Neural crest cell (in vitro differentiated cells): ENCODE data around the gene FAM3A. TPM values are rescaled to one million over a fixed set of nuclear protein-coding genes. Genes with fewer than 3 reads are reported as not detected.
A peak's percentile ranks its signal among the peaks of the same experiment; 100 is the strongest.

Experiments
- DNase-seq: peaks from one replicate; pipeline ENCODE4 v3.0.0; 2021; ENCODE audit warnings: low read depth, mixed read lengths, low spot score
- H3K27ac Mint-ChIP-seq: one replicate; pipeline ENCODE4 v1.8.0; 2021; ENCODE audit warnings: mild to moderate bottlenecking, mixed read lengths; ENCODE audit not compliant: unreplicated experiment
- H3K27me3 Mint-ChIP-seq: 2 replicates; pipeline ENCODE4 v1.8.0; 2021; ENCODE audit warnings: low read depth, mild to moderate bottlenecking, mixed read lengths
- H3K36me3 Mint-ChIP-seq: 2 replicates; pipeline ENCODE4 v1.8.0; 2021; ENCODE audit warnings: low read depth, mild to moderate bottlenecking, mixed read lengths
- H3K4me1 Mint-ChIP-seq: 2 replicates; pipeline ENCODE4 v1.8.0; 2021; ENCODE audit warnings: mixed read lengths
- H3K4me3 Mint-ChIP-seq: one replicate; pipeline ENCODE4 v1.8.0; 2021; ENCODE audit warnings: mild to moderate bottlenecking, mixed read lengths
- H3K9me3 Mint-ChIP-seq: 2 replicates; pipeline ENCODE4 v1.8.0; 2021; ENCODE audit warnings: mixed read lengths
- total RNA-seq: library from RNA; stranded (reverse); gene quantifications from 2 replicates; pipeline ENCODE4 v1.2.1, GENCODE V29; 2021
- TF ChIP-seq, protein P1 (sequence below): fragments of 200-600 bp; sonication (generic); conservative IDR thresholded peaks from 2 replicates; pipeline ENCODE4 v1.5.0; 2021; ENCODE audit warnings: antibody characterized with exemption, mild to moderate bottlenecking

Gene FAM3A
- total RNA-seq, 1 donor from 2014 or later: 25.8 TPM

- Mint-ChIP-seq H3K9me3 (no peaks in the 10 kb centered on the region), H3K27me3 (no peaks in the 10 kb centered on the region), H3K4me3 (peak overlapping the region; percentile 76), H3K27ac (peak overlapping the region; percentile 19), H3K36me3 (peaks cover 5% of the 10 kb centered on the region), H3K4me1 (peaks cover 30% of the 10 kb centered on the region)
- no peak for DNase-seq
- TF ChIP-seq, protein P1, sequence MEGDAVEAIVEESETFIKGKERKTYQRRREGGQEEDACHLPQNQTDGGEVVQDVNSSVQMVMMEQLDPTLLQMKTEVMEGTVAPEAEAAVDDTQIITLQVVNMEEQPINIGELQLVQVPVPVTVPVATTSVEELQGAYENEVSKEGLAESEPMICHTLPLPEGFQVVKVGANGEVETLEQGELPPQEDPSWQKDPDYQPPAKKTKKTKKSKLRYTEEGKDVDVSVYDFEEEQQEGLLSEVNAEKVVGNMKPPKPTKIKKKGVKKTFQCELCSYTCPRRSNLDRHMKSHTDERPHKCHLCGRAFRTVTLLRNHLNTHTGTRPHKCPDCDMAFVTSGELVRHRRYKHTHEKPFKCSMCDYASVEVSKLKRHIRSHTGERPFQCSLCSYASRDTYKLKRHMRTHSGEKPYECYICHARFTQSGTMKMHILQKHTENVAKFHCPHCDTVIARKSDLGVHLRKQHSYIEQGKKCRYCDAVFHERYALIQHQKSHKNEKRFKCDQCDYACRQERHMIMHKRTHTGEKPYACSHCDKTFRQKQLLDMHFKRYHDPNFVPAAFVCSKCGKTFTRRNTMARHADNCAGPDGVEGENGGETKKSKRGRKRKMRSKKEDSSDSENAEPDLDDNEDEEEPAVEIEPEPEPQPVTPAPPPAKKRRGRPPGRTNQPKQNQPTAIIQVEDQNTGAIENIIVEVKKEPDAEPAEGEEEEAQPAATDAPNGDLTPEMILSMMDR: no peak
Observed at GRCh38 chrX:154515090-154515965, 704 bp downstream of the FAM3A start.

DNA sequence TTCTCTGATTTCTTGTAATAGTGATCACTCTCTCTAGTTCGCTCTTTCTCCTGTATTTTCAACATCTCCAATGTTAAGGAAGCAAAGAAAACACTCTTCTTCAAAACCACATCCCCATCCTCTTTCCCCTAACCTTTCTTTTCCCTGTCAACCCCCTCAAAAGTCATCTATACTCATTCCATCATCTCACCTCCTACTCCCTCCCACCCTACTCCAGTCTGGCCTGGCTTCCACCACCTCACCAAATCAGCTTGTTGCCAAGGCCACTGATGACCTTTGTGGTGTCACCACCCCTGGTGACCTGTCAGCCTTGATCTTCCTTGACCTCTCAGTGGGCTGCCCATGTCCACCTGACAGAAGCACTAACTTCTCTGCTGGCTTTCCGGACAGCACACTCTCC lies 2.3 kb downstream of the FAM3A start:
- DNase-seq: no peak
- Mint-ChIP-seq H3K36me3 (peaks cover 15% of the 10 kb centered on the region), H3K4me1 (peaks cover 30% of the 10 kb centered on the region), H3K27me3 (no peaks in the 10 kb centered on the region), H3K27ac (no peak overlapping the region), H3K4me3 (peak overlapping the region; percentile 72), H3K9me3 (peaks cover 3% of the 10 kb centered on the region)
- TF ChIP-seq, protein P1: no peak

- Mint-ChIP-seq H3K27ac (no peak overlapping the region), H3K4me3 (no peak overlapping the region), H3K27me3 (no peaks in the 10 kb centered on the region), H3K4me1 (peaks cover 28% of the 10 kb centered on the region), H3K36me3 (peaks cover 19% of the 10 kb centered on the region), H3K9me3 (peaks cover 5% of the 10 kb centered on the region)
- DNase-seq: no peak
- TF ChIP-seq, protein P1: no peak
Observed at GRCh38 chrX:154512879-154513553, 3.0 kb downstream of the FAM3A start.

GRCh38 chrX:154511761-154512160 lies 4.3 kb downstream of the FAM3A start:
- Mint-ChIP-seq H3K4me3 (no peak overlapping the region), H3K27me3 (no peaks in the 10 kb centered on the region), H3K4me1 (peaks cover 18% of the 10 kb centered on the region), H3K27ac (no peak overlapping the region), H3K9me3 (peaks cover 5% of the 10 kb centered on the region), H3K36me3 (peaks cover 19% of the 10 kb centered on the region)
- no peak for DNase-seq
- TF ChIP-seq, protein P1: no peak

DNA sequence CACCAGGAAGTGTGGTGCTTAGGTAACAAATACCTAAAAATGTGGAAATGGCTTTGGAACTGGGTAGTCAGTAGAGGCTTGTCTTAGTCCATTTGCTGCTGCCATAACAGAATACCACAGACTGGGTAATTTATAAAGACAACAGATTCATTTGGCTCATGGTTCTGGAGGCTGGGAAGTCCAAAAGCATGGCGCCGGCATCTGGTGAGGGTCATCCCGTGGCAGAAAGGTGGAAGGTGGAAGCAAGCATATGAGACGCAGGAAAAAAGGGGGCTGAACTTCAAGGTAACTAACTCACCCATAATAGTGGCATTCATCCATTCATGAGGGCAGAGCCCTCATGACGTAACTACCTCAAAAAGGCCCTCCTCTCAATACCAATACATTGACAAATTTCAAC lies 6.6 kb downstream of the FAM3A start:
- H3K4me3 Mint-ChIP-seq: no peak overlapping the region
- H3K27me3 Mint-ChIP-seq: no peaks in the 10 kb centered on the region
- DNase-seq: no peak
- H3K4me1 Mint-ChIP-seq: peaks cover 6% of the 10 kb centered on the region
- peaks cover 5% of the 10 kb centered on the region for H3K9me3 Mint-ChIP-seq
- TF ChIP-seq, protein P1: no peak
- H3K36me3 Mint-ChIP-seq: peaks cover 19% of the 10 kb centered on the region
- H3K27ac Mint-ChIP-seq: no peak overlapping the region
